NCI-H1694 (cell line): Measurements from ENCODE around the gene RHNO1.

ENCODE experiments used
- DNase-seq: peaks from one replicate; lab custom pipeline; 2025; lab: John Stamatoyannopoulos, UW

The RHNO1 gene

DNA sequence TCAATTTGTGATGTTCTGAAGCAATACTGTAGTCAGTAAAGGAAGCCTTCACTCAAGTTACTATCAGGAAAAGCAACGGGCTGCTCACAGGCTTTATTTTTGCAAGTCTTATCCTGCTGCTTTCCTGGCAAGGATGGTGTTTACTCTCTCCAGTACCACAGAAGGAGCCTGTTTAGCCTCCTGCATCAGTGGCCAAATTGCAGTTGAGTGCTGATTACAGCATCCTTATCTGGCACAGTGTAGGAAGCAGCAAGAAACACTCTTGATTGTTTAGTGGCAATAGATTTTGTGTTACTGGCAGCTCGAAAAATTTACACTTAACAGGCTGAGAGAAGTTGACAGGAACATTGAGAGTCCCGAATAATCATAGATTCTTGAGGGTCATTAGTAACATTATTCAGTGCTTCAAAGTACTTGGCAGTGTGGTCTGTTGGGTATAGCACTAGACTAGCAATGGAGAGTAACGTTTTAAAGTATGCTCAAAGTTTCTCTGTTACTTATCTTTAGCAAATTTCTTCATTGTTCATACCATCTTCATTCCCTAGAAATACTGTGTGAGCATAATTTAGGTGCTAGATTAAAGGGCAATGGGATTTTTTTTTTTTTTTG lies 25.4 kb downstream of the RHNO1 start:
- DNase-seq = no peak

DNA sequence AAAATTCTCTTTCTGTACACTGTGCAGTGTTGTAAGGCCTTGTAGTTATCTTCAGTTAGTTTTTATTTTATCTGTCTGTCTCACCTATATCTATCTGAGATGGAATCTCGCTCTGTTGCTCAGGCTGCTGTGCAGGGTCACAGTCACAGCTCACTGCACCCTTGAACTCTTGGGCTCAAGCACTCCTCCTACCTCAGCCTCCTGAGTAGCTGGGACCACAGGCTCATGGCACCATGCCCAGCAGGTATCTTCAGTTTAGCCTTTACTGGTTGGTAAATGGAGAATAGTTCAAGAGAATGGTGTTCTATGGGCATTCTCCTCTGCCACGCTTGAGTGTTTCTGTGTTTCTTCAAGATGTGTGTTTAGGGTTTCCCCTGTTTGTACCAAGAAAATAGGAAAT lies 27.2 kb downstream of the RHNO1 start:
- no peak for DNase-seq

DNA sequence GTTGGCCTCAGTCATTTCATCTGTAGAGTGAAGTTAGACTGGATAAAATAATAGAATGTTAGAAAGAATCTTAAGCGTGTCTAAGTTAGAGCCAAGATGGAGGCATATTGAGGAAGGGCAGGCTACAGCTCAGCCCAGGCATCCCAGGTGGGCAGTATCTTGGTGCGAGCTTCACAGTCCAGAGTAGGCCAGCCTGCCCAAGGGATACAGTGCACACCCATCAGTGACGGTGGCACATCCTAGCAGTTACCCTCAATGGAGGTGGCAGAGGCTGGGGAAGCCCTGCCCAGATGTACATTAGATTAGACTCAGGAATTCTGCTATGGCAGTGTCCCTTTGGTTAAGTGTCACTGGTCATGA lies 35.2 kb downstream of the RHNO1 start:
- no peak for DNase-seq

DNA sequence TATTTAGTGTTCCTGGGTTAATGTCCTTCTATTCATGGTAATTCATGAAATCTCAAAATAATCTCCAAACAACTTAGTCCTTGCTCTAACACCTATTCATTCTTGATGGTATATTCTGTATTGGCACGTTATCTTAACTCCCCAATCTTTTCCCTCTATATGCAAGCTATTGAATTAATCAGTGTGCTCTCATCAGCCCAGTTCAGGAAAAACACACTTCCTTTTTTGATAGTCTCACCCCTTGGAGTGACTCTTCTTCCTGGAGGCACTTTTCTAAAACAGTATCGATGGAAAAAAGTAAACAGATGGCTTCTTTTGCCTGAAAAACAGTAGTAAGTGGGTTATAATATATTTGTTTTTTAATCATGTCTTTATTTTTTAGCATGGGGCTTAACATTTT lies 42.2 kb downstream of the RHNO1 start:
- DNase-seq = no peak

DNA sequence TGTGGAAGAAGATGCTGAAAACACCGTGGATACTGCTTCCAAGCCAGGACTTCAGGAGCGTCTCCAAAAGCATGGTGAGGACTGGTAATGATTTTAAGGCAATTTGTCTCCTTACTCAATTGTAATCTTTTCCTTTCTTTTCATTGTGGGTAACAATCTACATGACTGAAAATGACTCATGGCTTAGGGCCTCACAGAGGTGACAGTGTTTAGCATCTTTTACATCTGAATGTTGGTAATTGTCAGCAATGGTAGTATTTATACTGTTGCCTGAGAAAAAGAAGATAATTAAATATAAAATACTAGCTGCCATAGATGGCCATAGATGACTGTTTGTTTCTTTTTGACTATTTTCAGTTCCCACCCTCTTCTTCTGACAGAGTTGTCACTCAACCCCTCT lies 45.3 kb downstream of the RHNO1 start:
- no peak for DNase-seq

DNA sequence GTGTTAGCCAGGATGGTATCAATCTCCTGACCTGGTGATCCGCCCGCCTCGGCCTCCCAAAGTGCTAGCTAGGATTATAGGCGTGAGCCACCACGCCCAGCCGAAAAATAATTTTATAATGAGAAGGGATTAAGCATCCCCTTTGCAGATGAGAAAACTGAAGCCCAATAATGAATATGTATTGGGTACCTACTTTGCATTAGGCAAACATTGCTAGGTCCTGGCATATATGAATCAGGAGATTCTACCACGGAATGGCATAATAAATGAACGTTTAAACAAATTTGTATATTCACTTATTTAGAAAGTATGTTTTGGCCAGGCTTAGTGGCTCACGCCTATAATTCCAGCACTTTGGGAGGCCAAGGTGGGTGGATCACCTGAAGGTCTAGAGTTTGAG lies 46.0 kb downstream of the RHNO1 start:
- no peak for DNase-seq

DNA sequence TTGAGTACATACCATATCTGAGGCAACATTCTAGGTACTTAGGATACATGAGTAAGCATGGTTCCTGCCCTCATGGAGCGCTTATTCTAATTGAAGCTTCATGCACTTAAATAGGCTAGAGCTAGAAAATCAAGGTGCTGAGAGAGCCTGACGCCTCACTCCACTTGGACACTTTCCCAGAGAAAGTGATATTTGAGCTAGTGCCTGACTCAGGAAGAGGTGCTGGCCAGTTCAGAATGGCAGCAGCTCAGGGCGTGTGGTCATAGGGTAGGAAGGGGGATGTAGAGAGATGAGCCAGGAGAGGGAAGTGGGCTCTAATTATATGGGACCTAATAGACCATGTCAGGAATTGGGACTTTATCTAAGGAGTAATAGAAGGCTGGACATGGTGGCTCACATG lies 47.0 kb downstream of the RHNO1 start:
- no peak for DNase-seq

DNA sequence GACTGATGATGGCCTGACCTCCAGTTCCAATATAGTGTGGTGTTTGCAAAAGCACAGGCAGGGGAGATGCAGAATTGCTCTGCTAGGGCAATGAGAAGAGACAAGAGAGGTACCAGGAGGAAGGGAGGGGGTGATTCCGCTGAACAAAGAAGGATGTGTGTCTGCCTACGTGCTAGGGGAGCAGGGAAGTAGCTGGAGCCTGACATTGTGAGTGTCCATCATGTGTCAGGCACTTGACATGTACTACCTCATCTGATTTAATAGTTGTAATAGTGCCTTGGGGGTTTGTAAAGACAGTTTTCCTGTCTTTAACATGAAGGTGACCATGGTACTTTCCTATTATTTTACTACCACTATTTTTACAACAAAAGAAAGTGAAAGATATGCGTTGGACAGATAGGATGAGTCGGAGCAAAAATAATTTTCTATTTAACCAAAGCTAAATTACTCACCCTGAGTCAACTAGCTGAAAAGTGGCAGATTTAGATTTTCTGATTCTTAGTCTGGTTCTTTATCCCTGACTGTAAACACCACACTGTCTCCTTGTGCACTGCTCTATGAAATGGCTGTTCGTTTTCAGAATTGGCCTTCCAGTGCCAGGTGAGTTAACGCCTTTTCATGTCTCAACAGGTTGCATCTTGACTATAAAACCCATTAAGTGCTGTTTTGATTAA lies 48.4 kb downstream of the RHNO1 start:
- no peak for DNase-seq

DNA sequence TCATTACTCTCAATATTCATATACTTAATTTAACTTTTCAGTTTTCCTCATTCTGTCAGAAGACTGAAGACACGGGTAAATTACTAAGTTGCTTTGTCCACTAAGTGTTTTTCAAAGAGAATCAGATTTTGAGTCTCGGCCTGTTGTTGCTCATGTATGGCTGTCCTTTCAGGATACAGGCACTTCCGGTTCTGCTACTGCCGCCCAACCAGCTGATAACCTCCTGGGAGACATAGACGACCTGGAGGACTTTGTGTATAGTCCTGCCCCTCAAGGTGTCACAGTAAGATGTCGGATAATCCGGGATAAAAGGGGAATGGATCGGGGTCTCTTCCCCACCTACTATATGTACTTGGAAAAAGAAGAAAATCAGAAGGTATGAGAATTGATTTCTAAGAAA lies 53.8 kb downstream of the RHNO1 start:
- no peak for DNase-seq

DNA sequence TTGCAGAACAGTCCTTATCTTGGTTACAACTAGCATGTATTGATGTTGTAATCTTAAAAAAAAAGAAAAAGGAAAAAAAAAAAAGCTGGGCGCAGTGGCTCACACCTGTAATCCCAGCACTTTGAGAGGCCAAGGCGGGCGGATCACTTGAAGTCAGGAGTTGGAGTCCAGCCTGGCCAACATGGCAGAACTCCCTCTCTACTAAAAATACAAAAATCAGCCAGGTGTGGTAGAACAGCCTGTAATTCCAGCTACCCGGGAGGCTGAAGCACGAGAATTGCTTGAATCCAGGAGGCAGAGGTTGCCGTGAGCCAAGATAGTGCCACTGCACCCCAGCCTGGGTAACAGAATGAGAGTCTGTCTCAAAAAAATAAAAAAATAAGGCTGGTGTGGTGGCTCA lies 56.6 kb downstream of the RHNO1 start:
- no peak for DNase-seq

DNA sequence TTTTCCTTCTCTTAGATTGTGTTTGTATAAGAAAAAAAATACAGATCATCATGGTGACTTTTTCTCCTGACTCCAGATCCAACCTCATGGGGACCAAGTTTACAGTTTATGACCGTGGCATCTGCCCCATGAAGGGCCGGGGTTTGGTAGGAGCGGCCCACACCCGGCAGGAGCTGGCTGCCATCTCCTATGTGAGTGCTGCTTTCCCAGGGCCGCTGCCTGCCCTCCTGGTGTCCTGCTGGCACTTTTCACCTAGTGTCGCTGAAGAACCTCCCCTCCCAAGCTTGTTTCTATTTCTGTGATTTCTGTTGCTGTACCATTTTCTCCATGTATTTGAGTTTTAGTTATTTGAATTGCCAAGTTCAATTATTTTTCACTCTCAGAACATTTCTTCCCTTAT lies 57.3 kb downstream of the RHNO1 start:
- no peak for DNase-seq

DNA sequence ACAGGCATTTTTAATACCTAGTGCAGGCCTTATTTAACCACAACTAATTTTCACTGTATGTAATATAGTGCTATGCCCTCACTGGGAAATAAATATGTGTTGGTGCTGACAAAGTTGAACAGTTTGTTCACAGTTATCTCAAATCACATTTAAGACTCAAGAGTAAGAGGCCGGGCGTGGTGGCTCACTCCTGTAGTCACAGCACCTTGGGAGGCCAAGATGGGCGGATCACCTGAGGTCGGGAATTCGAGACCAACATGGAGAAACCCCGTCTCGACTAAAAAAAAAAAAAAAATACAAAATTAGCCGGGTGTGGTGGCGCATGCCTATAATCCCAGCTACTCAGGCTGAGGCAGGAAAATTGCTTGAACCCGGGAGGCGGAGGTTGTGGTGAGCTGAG lies 59.3 kb downstream of the RHNO1 start:
- no peak for DNase-seq

DNA sequence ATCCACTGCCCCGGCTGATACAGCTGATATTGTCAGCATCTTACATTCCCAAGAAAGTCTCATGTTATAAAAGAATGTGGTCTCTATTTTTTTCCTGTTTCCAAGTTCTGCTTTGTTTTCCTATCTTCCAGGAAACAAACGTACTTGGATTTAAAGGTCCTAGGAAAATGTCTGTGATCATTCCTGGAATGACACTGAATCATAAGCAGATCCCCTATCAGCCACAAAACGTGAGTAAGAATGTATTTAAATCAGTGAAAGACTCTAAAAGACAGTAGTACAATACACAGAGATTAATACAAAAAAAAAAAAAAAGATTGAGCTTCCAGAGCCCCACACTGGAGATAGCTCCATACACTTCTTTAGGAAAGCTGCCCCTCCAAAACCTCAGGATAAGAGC lies 60.5 kb downstream of the RHNO1 start:
- DNase-seq = no peak
